Chondrocyte (in vitro differentiated cells): Measurements from ENCODE around the gene ANKRD53. TPM values are rescaled to one million over a fixed set of nuclear protein-coding genes. Genes with fewer than 3 reads are reported as not detected.
"Not testable (repeated sequence)": the region's sequence is repeated elsewhere in the genome, so short reads cannot be mapped to it uniquely, and the experiment has no call there.

Experiments used
- DNase-seq: peaks from one replicate; pipeline ENCODE4 v3.0.0; 2021; ENCODE audit warnings: mixed read lengths, low spot score
- H3K27ac Mint-ChIP-seq: one replicate; pipeline ENCODE4 v1.8.0; 2021; ENCODE audit warnings: mild to moderate bottlenecking, moderate library complexity, mixed read lengths; ENCODE audit not compliant: unreplicated experiment
- H3K27me3 Mint-ChIP-seq: 2 replicates; pipeline ENCODE4 v1.8.0; 2021; ENCODE audit warnings: low read depth, mixed read lengths
- H3K36me3 Mint-ChIP-seq: 2 replicates; pipeline ENCODE4 v1.8.0; 2021; ENCODE audit warnings: low read depth, mixed read lengths
- H3K4me1 Mint-ChIP-seq: 2 replicates; pipeline ENCODE4 v1.8.0; 2021; ENCODE audit warnings: low read depth, mild to moderate bottlenecking, mixed read lengths
- H3K4me3 Mint-ChIP-seq: one replicate; pipeline ENCODE4 v1.8.0; 2021; ENCODE audit warnings: mild to moderate bottlenecking, moderate library complexity, mixed read lengths; ENCODE audit not compliant: unreplicated experiment
- H3K9me3 Mint-ChIP-seq: 2 replicates; pipeline ENCODE4 v1.8.0; 2021; ENCODE audit warnings: low read depth, mixed read lengths
- total RNA-seq: library from RNA; stranded (reverse); gene quantifications from 3 replicates; pipeline ENCODE4 v1.2.1, GENCODE V29; 2021
- TF ChIP-seq, protein P1 (sequence below): fragments of 200-600 bp; sonication (generic); IDR thresholded peaks from 2 replicates; pipeline ENCODE4 v1.5.0; 2021; ENCODE audit warnings: antibody characterized with exemption, mild to moderate bottlenecking, moderate library complexity

The ANKRD53 gene
- total RNA-seq, 1 donor from 2014 or later, result 1.8 TPM

DNA sequence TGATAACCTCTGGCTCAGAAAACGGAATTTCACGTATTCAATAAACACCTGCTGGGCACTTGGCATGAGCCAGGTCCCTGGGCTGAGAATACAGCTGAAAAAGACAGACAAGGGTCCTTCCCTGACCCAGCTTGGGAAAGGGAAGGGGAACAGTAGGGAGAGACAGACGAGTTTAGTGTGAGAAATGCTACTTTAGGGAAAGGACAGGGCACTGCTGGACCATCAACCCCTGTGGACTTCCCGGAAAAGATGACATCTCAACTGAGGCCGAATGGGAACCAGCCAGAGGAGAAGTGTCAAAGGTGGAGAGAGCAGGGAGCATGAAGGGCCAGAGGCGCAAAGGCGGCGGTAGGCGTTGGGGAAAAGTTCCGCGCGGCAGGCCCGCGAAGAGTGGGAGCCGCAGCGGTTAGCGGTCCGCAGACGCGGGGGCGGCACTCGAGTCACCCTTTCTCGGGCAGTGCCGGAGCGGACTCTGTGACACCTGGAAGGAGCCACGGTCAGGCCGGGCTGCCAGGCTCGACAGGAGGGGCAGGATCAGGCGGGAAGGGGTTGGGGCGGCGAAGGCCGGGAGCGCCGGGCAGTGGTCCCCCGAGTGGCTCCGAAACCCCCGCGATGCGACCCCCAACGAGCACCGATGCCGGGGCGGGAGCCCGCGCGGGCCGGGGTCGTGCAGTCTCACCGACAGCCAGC is 15.7 kb downstream of the ANKRD53 start:
- Mint-ChIP-seq H3K4me3 (peak overlapping the region; percentile 96), H3K9me3 (no peaks in the 10 kb centered on the region), H3K4me1 (peaks cover 26% of the 10 kb centered on the region), H3K36me3 (peaks cover 6% of the 10 kb centered on the region), H3K27ac (peak overlapping the region; percentile 63), H3K27me3 (peaks cover 2% of the 10 kb centered on the region)
- TF ChIP-seq, protein P1, sequence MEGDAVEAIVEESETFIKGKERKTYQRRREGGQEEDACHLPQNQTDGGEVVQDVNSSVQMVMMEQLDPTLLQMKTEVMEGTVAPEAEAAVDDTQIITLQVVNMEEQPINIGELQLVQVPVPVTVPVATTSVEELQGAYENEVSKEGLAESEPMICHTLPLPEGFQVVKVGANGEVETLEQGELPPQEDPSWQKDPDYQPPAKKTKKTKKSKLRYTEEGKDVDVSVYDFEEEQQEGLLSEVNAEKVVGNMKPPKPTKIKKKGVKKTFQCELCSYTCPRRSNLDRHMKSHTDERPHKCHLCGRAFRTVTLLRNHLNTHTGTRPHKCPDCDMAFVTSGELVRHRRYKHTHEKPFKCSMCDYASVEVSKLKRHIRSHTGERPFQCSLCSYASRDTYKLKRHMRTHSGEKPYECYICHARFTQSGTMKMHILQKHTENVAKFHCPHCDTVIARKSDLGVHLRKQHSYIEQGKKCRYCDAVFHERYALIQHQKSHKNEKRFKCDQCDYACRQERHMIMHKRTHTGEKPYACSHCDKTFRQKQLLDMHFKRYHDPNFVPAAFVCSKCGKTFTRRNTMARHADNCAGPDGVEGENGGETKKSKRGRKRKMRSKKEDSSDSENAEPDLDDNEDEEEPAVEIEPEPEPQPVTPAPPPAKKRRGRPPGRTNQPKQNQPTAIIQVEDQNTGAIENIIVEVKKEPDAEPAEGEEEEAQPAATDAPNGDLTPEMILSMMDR, result no peak
- peak; percentile 87 for DNase-seq

GRCh38 chr2:70994699-70995425 is 16.4 kb downstream of the ANKRD53 start, which contains the start of gene TEX261:
Gene TEX261, minus strand, starts transcription at chr2:70994873. Its CDS starts 116 bp downstream, at chr2:70994757.
- no peaks in the 10 kb centered on the region for H3K9me3 Mint-ChIP-seq
- H3K4me1 Mint-ChIP-seq, result peaks cover 26% of the 10 kb centered on the region
- peaks cover 6% of the 10 kb centered on the region for H3K36me3 Mint-ChIP-seq
- DNase-seq, result peak; percentile 97
- TF ChIP-seq, protein P1, result peak; percentile 77
- H3K27me3 Mint-ChIP-seq, result peaks cover 2% of the 10 kb centered on the region
- H3K27ac Mint-ChIP-seq, result peak within 1 kb of the TSS; percentile 63
- peak within 1 kb of the TSS; percentile 96 for H3K4me3 Mint-ChIP-seq

GRCh38 chr2:70995426-70995729 is 16.9 kb downstream of the ANKRD53 start:
- TF ChIP-seq, protein P1, result peak; percentile 49
- no peak for DNase-seq
- H3K27me3 Mint-ChIP-seq, result peaks cover 2% of the 10 kb centered on the region
- H3K27ac Mint-ChIP-seq, result no peak overlapping the region
- H3K9me3 Mint-ChIP-seq, result no peaks in the 10 kb centered on the region
- H3K4me3 Mint-ChIP-seq, result peak overlapping the region; percentile 73
- H3K4me1 Mint-ChIP-seq, result peaks cover 26% of the 10 kb centered on the region
- H3K36me3 Mint-ChIP-seq, result peaks cover 6% of the 10 kb centered on the region

- not testable (repeated sequence) for H3K4me3 Mint-ChIP-seq, H3K36me3 Mint-ChIP-seq, H3K9me3 Mint-ChIP-seq, H3K27me3 Mint-ChIP-seq, H3K27ac Mint-ChIP-seq, DNase-seq
- H3K4me1 Mint-ChIP-seq, result peaks cover 18% of the 10 kb centered on the region
These were observed 20.5 kb downstream of the ANKRD53 start for GRCh38 chr2:70998885-70999284.

DNA sequence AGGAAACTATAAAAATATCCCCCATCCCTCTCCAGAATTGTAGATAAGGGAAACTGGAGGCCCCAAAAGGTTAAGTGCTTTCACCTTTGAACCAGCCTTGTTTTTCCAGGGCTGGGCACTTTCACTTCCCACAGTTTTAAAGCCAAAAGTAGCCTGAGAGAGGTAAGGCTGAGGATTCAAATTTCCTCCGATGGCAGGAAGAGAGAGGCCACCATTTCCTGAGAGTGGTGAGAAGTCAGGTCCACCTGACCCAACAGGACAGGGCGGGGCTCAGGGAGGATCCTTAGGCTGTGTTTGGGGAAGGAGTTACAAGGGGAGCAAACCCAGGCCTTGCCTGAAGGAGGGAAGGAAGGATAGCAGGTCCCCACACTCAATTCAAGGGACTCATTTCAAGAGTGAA is 20.9 kb downstream of the ANKRD53 start:
- H3K4me3 Mint-ChIP-seq, result no peak overlapping the region
- H3K36me3 Mint-ChIP-seq, result no peaks in the 10 kb centered on the region
- H3K4me1 Mint-ChIP-seq, result peaks cover 15% of the 10 kb centered on the region
- H3K9me3 Mint-ChIP-seq, result no peaks in the 10 kb centered on the region
- no peak overlapping the region for H3K27ac Mint-ChIP-seq
- TF ChIP-seq, protein P1, result no peak
- H3K27me3 Mint-ChIP-seq, result peaks cover 11% of the 10 kb centered on the region
- DNase-seq, result no peak

DNA sequence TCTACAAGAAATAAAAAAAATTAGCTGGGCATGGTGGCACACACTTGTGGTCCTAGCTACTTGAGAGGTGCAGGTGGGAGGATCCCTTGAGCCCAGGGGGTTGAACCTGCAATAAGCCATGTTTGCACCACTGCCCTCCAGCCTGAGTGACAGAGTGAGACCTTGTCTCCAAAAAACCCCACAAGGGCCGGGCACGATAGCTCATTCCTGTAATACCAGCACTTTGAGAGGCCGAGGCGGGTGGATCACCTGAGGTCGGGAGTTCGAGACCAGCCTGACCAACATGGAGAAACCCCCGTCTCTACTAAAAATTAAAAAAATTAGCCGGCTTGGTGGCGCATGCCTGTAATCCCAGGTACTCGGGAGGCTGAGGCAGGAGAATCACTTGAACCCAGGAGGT is 21.5 kb downstream of the ANKRD53 start:
- H3K27ac Mint-ChIP-seq, H3K4me3 Mint-ChIP-seq, H3K9me3 Mint-ChIP-seq, DNase-seq, H3K36me3 Mint-ChIP-seq: not testable (repeated sequence)
- H3K27me3 Mint-ChIP-seq, result peaks cover 13% of the 10 kb centered on the region
- peaks cover 15% of the 10 kb centered on the region for H3K4me1 Mint-ChIP-seq
